NB4 (cell line): Measurements from ENCODE around the gene BDKRB1.
"Not testable (repeated sequence)": the region's sequence is repeated elsewhere in the genome, so short reads cannot be mapped to it uniquely, and the experiment has no call there.

Experiments
- DNase-seq: peaks from one replicate; pipeline ENCODE4 v3.0.0; 2010; ENCODE audit warnings: low read depth
- H3K4me3 ChIP-seq: one replicate; pipeline ENCODE4 v1.5.1; 2011; ENCODE audit warnings: mild to moderate bottlenecking, low read depth, low read length, moderate library complexity
- MYC ChIP-seq: IDR thresholded peaks from 2 replicates; pipeline ENCODE4 v1.6.1; 2011; ENCODE audit warnings: low read depth, low read length
- POLR2A ChIP-seq: IDR thresholded peaks from 2 replicates; pipeline ENCODE4 v1.6.1; 2011; ENCODE audit warnings: mild to moderate bottlenecking; ENCODE audit not compliant: insufficient read length; ENCODE audit errors: extremely low read depth
- TF ChIP-seq, protein P1 (sequence below): IDR thresholded peaks from one replicate; pipeline ENCODE4 v1.5.1; 2012; ENCODE audit warnings: low read depth, low read length
- TF ChIP-seq, protein P2 (sequence below): IDR thresholded peaks from 2 replicates; pipeline ENCODE4 v1.6.1; 2011; ENCODE audit warnings: low read depth, low read length

BDKRB1 gene

GRCh38 chr14:96243785-96244184 is 12.2 kb upstream of the BDKRB1 start:
- DNase-seq = no peak
- TF ChIP-seq, protein P1, sequence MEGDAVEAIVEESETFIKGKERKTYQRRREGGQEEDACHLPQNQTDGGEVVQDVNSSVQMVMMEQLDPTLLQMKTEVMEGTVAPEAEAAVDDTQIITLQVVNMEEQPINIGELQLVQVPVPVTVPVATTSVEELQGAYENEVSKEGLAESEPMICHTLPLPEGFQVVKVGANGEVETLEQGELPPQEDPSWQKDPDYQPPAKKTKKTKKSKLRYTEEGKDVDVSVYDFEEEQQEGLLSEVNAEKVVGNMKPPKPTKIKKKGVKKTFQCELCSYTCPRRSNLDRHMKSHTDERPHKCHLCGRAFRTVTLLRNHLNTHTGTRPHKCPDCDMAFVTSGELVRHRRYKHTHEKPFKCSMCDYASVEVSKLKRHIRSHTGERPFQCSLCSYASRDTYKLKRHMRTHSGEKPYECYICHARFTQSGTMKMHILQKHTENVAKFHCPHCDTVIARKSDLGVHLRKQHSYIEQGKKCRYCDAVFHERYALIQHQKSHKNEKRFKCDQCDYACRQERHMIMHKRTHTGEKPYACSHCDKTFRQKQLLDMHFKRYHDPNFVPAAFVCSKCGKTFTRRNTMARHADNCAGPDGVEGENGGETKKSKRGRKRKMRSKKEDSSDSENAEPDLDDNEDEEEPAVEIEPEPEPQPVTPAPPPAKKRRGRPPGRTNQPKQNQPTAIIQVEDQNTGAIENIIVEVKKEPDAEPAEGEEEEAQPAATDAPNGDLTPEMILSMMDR = no peak
- TF ChIP-seq POLR2A = no peak
- TF ChIP-seq, protein P2, sequence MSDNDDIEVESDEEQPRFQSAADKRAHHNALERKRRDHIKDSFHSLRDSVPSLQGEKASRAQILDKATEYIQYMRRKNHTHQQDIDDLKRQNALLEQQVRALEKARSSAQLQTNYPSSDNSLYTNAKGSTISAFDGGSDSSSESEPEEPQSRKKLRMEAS = no peak
- no peak for TF ChIP-seq MYC
- H3K4me3 ChIP-seq = no peak overlapping the region

DNA sequence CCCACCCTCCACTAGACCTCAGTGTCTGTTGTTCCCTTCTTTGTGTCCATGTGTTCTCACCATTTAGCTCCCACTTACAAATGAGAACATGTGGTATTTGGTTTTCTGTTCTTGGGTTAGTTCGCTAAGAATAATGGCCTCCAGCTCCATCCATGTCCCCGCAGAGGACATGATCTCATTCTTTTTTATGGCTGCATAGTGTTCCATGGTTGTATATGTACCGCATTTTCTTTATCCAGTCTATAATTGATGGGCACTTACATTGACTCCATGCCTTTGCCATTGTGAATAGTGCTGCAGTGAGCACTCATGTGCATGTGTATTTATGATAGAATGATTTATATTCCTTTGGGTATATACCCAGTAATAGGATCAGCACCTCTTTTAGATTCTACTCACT is 10.9 kb upstream of the BDKRB1 start:
- not testable (repeated sequence) for DNase-seq, H3K4me3 ChIP-seq

DNA sequence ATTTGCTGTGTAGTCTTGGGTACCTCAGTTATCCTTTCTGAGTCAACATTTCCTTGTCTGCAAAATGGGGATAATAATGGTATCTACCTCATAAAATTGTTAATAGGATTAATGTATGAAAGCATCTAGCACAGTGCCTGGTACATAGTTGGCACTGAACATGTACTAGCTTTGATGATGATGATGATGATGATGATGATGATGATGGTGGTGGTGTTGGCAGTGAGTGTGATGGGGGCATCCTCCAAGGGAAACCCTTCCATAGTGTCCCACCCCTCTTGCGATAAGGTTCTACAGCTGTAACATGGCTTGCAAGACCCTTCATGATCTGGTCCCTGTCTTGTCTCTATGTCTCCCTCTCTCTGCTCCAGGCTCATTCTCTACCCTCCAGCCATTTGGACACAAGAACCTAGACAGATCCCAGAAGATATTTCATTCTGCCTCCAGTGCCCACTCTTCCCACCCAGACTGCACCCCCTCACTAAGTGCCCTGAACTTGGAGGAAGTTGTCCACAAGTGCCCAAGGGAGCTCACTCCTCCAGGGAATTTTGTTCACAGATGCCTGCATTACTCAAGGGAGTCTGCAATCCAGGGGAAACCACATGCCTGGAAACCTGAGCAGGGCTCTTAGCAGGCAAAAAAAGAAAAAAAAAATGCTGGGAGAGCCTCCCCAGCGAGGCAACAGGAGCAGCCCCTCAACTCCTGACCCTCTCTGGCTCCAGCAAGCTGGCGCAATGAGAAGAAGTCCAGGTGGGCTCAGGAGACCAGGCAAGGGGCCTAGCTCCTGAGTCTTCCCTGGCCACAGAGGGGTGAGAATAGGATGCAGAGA is 10.1 kb upstream of the BDKRB1 start:
- no peak for DNase-seq
- H3K4me3 ChIP-seq = no peak overlapping the region
- TF ChIP-seq, protein P1 = no peak
- TF ChIP-seq MYC (no peak), POLR2A (no peak)
- TF ChIP-seq, protein P2 = no peak

- TF ChIP-seq, protein P1 = no peak
- TF ChIP-seq MYC (0 out of 2 replicates have a peak, but pooled peaks have one; percentile 14), POLR2A (no peak)
- TF ChIP-seq, protein P2 = peak; percentile 42; the same call in 1 of the 2 replicates
- peak; percentile 68 for DNase-seq
- H3K4me3 ChIP-seq = no peak overlapping the region
Observed at GRCh38 chr14:96246539-96246847, 9.5 kb upstream of the BDKRB1 start.

DNA sequence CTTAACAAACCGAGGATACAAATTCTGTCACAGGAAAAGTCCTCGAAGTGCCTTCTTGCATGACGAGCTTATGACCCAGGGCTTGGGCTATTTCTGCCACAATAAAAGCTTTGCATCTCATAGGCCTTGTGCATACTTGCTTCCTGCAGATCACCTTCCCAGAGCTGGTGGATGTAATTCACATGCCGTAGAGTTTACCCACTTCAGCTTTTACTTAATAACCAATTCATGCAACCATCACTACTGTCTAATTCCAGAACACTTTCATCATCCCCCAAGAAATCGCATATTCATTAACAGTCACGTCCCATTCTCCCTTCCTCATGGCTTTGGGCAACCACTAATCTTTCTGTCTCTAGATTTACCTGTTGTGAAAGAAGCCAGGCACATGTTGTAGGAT is 9.0 kb upstream of the BDKRB1 start:
- no peak for DNase-seq
- TF ChIP-seq MYC = no peak
- H3K4me3 ChIP-seq = no peak overlapping the region

GRCh38 chr14:96249029-96249428 is 7.0 kb upstream of the BDKRB1 start:
- no peak overlapping the region for H3K4me3 ChIP-seq
- TF ChIP-seq, protein P2 = peak; percentile 67
- peak; percentile 76 for TF ChIP-seq MYC
- no peak for TF ChIP-seq POLR2A
- DNase-seq = peak; percentile 94

GRCh38 chr14:96250485-96250884 is 5.5 kb upstream of the BDKRB1 start:
- no peak overlapping the region for H3K4me3 ChIP-seq
- TF ChIP-seq, protein P1 = no peak
- TF ChIP-seq POLR2A = no peak
- no peak for TF ChIP-seq MYC
- TF ChIP-seq, protein P2 = no peak
- no peak for DNase-seq
